IMR-90 (cell line): ENCODE measurements around the gene GTF2F2. TPM values are rescaled to one million over a fixed set of nuclear protein-coding genes. Genes with fewer than 3 reads are reported as not detected.

ENCODE experiments used
- ATAC-seq: fragments of 200-7000 bp; cut with Tn5 transposase; 2 replicates; pipeline ENCODE4 v1.9.1; 2020; ENCODE audit warnings: low read depth, mild to moderate bottlenecking, moderate library complexity
- BruUV-seq: library from RNA; stranded (reverse); fragments of 400-500 nt; replicated peaks from 2 replicates; lab custom pipeline; 2021; lab: Mats Ljungman, UMichigan
- CTCF ChIA-PET: fragments of 300-600 bp; formaldehyde crosslinking; extraction: SDS; loops from one replicate; lab custom pipeline; 2021; ENCODE audit warnings: antibody characterized with exemption; lab: Yijun Ruan, JAX
- POLR2A ChIA-PET: fragments of 300-600 bp; sonication (Branson Sonifier 250); formaldehyde crosslinking; loops from one replicate; lab custom pipeline; 2022; ENCODE audit warnings: antibody characterized with exemption; ENCODE audit not compliant: unreplicated experiment; lab: Charles Lee
- DNase-seq: peaks from one replicate; pipeline ENCODE4 v3.0.0; 2013
- H2AFZ ChIP-seq: replicated peaks from 2 replicates; pipeline ENCODE3; 2013; ENCODE audit warnings: low read length, mild to moderate bottlenecking; ENCODE audit not compliant: poor library complexity
- H2AK5ac ChIP-seq: 2 replicates; pipeline ENCODE4 v1.6.1; 2013; ENCODE audit warnings: low read depth, low read length, inconsistent platforms
- H2AK9ac ChIP-seq: replicated peaks from 2 replicates; pipeline ENCODE3; 2013; ENCODE audit warnings: mild to moderate bottlenecking, low read depth, low read length, moderate library complexity; ENCODE audit not compliant: poor library complexity
- H2BK120ac ChIP-seq: 2 replicates; pipeline ENCODE4 v1.6.1; 2013; ENCODE audit warnings: low read depth, low read length, inconsistent platforms
- H2BK15ac ChIP-seq: 3 replicates; pipeline ENCODE4 v1.6.1; 2013; ENCODE audit warnings: low read depth, low read length, inconsistent platforms
- H2BK20ac ChIP-seq: 2 replicates; pipeline ENCODE4 v1.6.1; 2013; ENCODE audit warnings: low read depth, mild to moderate bottlenecking, inconsistent platforms, low read length, moderate library complexity
- H2BK5ac ChIP-seq: 2 replicates; pipeline ENCODE4 v1.6.1; 2013; ENCODE audit warnings: mild to moderate bottlenecking, low read depth, low read length, inconsistent platforms; ENCODE audit not compliant: poor library complexity, severe bottlenecking
- H3K14ac ChIP-seq: replicated peaks from 2 replicates; pipeline ENCODE4 v1.6.1; 2013; ENCODE audit warnings: low read depth, low read length, inconsistent platforms
- H3K18ac ChIP-seq: 2 replicates; pipeline ENCODE4 v1.6.1; 2013; ENCODE audit warnings: low read depth, low read length, control low read depth
- H3K23ac ChIP-seq: 2 replicates; pipeline ENCODE4 v1.6.1; 2013; ENCODE audit warnings: low read depth, low read length, inconsistent platforms
- H3K27ac ChIP-seq: 2 replicates; pipeline ENCODE4 v1.5.1; 2013; ENCODE audit warnings: mild to moderate bottlenecking, control low read depth, low read length; ENCODE audit not compliant: insufficient read depth
- H3K27me3 ChIP-seq: 2 replicates; pipeline ENCODE4 v1.6.1; 2013; ENCODE audit warnings: low read length; ENCODE audit not compliant: control insufficient read depth, insufficient read depth
- H3K36me3 ChIP-seq: 2 replicates; pipeline ENCODE4 v1.6.1; 2013; ENCODE audit warnings: low read length, mixed read lengths; ENCODE audit not compliant: control insufficient read depth, insufficient read depth
- H3K4ac ChIP-seq: 2 replicates; pipeline ENCODE4 v1.6.1; 2013; ENCODE audit warnings: low read depth, low read length, inconsistent platforms
- H3K4me1 ChIP-seq: 2 replicates; pipeline ENCODE4 v1.6.1; 2013; ENCODE audit warnings: low read length, mixed read lengths; ENCODE audit not compliant: control insufficient read depth, insufficient read depth
- H3K4me2 ChIP-seq: 2 replicates; pipeline ENCODE4 v1.6.1; 2013; ENCODE audit warnings: low read depth, mild to moderate bottlenecking, control low read depth, low read length, moderate library complexity
- H3K4me3 ChIP-seq: 2 replicates; pipeline ENCODE4 v1.5.1; 2013; ENCODE audit warnings: low read depth, mild to moderate bottlenecking, control low read depth, low read length, moderate library complexity; ENCODE audit not compliant: insufficient read depth
- H3K56ac ChIP-seq: 2 replicates; pipeline ENCODE4 v1.6.1; 2013; ENCODE audit warnings: low read length, inconsistent platforms; ENCODE audit not compliant: insufficient read depth; ENCODE audit errors: extremely low read depth
- H3K79me1 ChIP-seq, 2 experiments: 2 replicates each; pipeline ENCODE4 v1.6.1; 2013; ENCODE audit warnings: low read length in 2 of 2, inconsistent platforms in 1 of 2, low read depth in 1 of 2
- H3K9ac ChIP-seq: 2 replicates; pipeline ENCODE4 v1.6.1; 2013; ENCODE audit warnings: low read depth, low read length, control low read depth
- H3K9me1 ChIP-seq: 2 replicates; pipeline ENCODE4 v1.6.1; 2013; ENCODE audit warnings: low read length, inconsistent platforms; ENCODE audit not compliant: insufficient read depth
- H3K9me3 ChIP-seq: 2 replicates; pipeline ENCODE4 v1.6.1; 2013; ENCODE audit warnings: low read length; ENCODE audit not compliant: control insufficient read depth, insufficient read depth
- H4K20me1 ChIP-seq: 2 replicates; pipeline ENCODE4 v1.6.1; 2013; ENCODE audit warnings: low read length, inconsistent platforms; ENCODE audit not compliant: insufficient read depth
- H4K5ac ChIP-seq: 2 replicates; pipeline ENCODE4 v1.6.1; 2013; ENCODE audit warnings: mild to moderate bottlenecking, low read depth, low read length, control low read depth
- H4K8ac ChIP-seq, 2 experiments: 2 replicates each; pipeline ENCODE4 v1.6.1; 2013; ENCODE audit warnings: low read depth in 2 of 2, low read length in 2 of 2, control low read depth in 1 of 2, inconsistent platforms in 1 of 2
- H4K91ac ChIP-seq: 2 replicates; pipeline ENCODE4 v1.6.1; 2013; ENCODE audit warnings: low read depth, low read length, inconsistent platforms; ENCODE audit not compliant: insufficient read depth
- NFE2L2 ChIP-seq: fragments of 150-350 bp; IDR thresholded peaks from 2 replicates; pipeline ENCODE4 v1.6.1; 2016; ENCODE audit warnings: low read depth, mild to moderate bottlenecking, low read length
- POLR2A ChIP-seq: IDR thresholded peaks from 2 replicates; pipeline ENCODE4 v1.6.1; 2012; ENCODE audit warnings: mild to moderate bottlenecking, low read depth, low read length
- WGBS, 2 experiments: methylation state at CpG; one replicate each; pipeline versions ENCODE4 v1.1.5 to v1.1.7; 2013; ENCODE audit warnings: missing lambda C conversion rate in 2 of 2; ENCODE audit not compliant: insufficient read length in 1 of 2; ENCODE audit errors: extremely low coverage in 2 of 2; 5-methylcytosine and 5-hydroxymethylcytosine counted together
- dilution Hi-C: fragments of 300-500 bp; cut with HindIII; formaldehyde crosslinking; loops from one replicate; pipeline ENCODE4 v1.14.3; 2018; ENCODE audit warnings: low sequenced_read_pairs; ENCODE audit not compliant: unreplicated experiment
- in situ Hi-C: fragments of 300-500 bp; cut with MboI; formaldehyde crosslinking; loops from 3 replicates; pipeline ENCODE4 v1.14.3; 2019; ENCODE audit warnings: low sequenced_read_pairs, inconsistent platforms, mixed read lengths
- intact Hi-C: fragments of 100-400 bp; cut with micrococcal nuclease; formaldehyde crosslinking; loops from 2 replicates; pipeline ENCODE4 v1.10.0; 2022
- polyA plus RNA-seq, 3 experiments: library from polyadenylated mRNA; depleted of rRNA; stranded (reverse); fragments of >200 nt; gene quantifications; 2 replicates each; pipeline ENCODE4 v1.2.3, GENCODE V29; 2012; ENCODE audit warnings: low replicate concordance in 1 of 3
- total RNA-seq: library from RNA; depleted of rRNA; stranded (reverse); fragments of >200 nt; gene quantifications from 2 replicates; pipeline ENCODE4 v1.2.3, GENCODE V29; 2012

Gene GTF2F2
- total and polyA plus RNA-seq, 2 of the 4 experiments (the other 2 are of a cell fraction), result 16.5 to 21.0 TPM

DNA sequence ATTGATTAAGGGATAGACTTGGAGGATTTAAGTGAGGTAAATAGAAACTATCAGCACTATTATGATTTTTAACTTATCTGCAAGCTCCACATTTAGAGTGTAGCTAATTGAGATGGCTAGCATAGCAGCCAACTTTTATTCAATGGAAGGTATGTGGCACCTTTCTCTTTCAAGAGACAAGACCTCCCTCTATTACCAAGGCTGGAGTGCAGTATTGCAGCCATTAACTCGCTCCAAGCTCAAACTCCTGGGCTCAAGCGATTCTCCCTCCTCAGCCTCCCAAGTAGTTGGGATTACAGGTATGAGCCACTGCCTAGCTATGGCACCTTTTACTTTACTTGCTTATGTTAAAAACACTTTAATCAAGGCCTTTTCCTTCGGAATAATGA lies 212.5 kb downstream of the GTF2F2 start:
- ChIA-PET CTCF (interaction anchor here (1.0 kb wide), 1 partner anchor 38 kb away, joined by 3 read pairs; no protein-coding TSS in a partner anchor), POLR2A (interaction anchor here (0.6 kb wide), 1 partner anchor 21 kb away, joined by 3 read pairs; no protein-coding TSS in a partner anchor)
- H3K4me3 ChIP-seq, result no peak overlapping the region
- no peak overlapping the region for H3K56ac ChIP-seq
- H2BK5ac ChIP-seq, result no peak overlapping the region
- in situ Hi-C loops, result no loop called here
- H3K4me1 ChIP-seq, result peaks cover 11% of the 10 kb centered on the region
- H2BK15ac ChIP-seq, result no peak overlapping the region
- no peak overlapping the region for H3K4ac ChIP-seq
- H2AFZ ChIP-seq, result no peak overlapping the region
- H4K5ac ChIP-seq, result no peak overlapping the region
- H4K91ac ChIP-seq, result no peak overlapping the region
- H3K18ac ChIP-seq, result no peak overlapping the region
- peaks cover 17 to 60% of the 10 kb centered on the region in 2 experiments for H3K79me1 ChIP-seq
- TF ChIP-seq POLR2A (peak; percentile 12; the same call in 1 of the 2 replicates), NFE2L2 (no peak)
- no peak overlapping the region for H2AK9ac ChIP-seq
- no peaks in the 10 kb centered on the region for H3K27me3 ChIP-seq
- ATAC-seq (no peak), DNase-seq (no peak)
- H2BK120ac ChIP-seq, result no peak overlapping the region
- H3K27ac ChIP-seq, result no peak overlapping the region
- no peak overlapping the region for H2AK5ac ChIP-seq
- H3K14ac ChIP-seq, result no peak overlapping the region
- H4K8ac ChIP-seq, result no peak overlapping the region
- no peak overlapping the region for H3K23ac ChIP-seq
- no peak overlapping the region for H2BK20ac ChIP-seq
- dilution Hi-C loops, result no loop called here
- H3K9me3 ChIP-seq, result no peaks in the 10 kb centered on the region
- no CpG with 5 or more reads among the region's 3 CpGs for WGBS, 2 experiments
- intact Hi-C loops, result no loop called here
- peaks cover 20% of the 10 kb centered on the region for H3K9me1 ChIP-seq
- peaks cover 72% of the 10 kb centered on the region for H4K20me1 ChIP-seq
- no peak overlapping the region for H3K4me2 ChIP-seq
- no peak overlapping the region for H3K9ac ChIP-seq
- peaks cover 25% of the 10 kb centered on the region for H3K36me3 ChIP-seq
- BruUV-seq, result no TSS peak
